Testis (tissue), 3 donors: ENCODE data around the gene DNM3. TPM values are rescaled to one million over a fixed set of nuclear protein-coding genes. Genes with fewer than 3 reads are reported as not detected.
A peak's percentile ranks its signal among the peaks of the same experiment; 100 is the strongest.

Experiments
- DNase-seq: peaks from one replicate; pipeline ENCODE4 v3.0.0-alpha.2; 2019
- H3K27ac ChIP-seq, 2 donors: fragments of 200-600 bp; sonication (generic); one replicate each; pipeline ENCODE4 v1.5.1; 2019
- H3K27me3 ChIP-seq: fragments of 200-600 bp; sonication (generic); one replicate; pipeline ENCODE4 v1.5.1; 2019
- H3K36me3 ChIP-seq: fragments of 200-600 bp; sonication (generic); one replicate; pipeline ENCODE4 v1.5.1; 2017; ENCODE audit warnings: low read depth; ENCODE audit errors: missing control alignments
- H3K4me1 ChIP-seq: fragments of 200-600 bp; sonication (generic); one replicate; pipeline ENCODE4 v1.5.1; 2019
- H3K4me3 ChIP-seq, 2 donors: fragments of 200-600 bp; sonication (generic); one replicate each; pipeline ENCODE4 v1.5.1; 2017 to 2019
- H3K9me3 ChIP-seq: fragments of 200-600 bp; sonication (generic); one replicate; pipeline ENCODE4 v1.5.1; 2017
- CTCF ChIP-seq, 3 experiments: fragments of 450-650 bp in 2 of 3; fragments of 200-600 bp in 1 of 3; sonication (generic) in 1 of 3; IDR thresholded peaks; one replicate each; pipeline ENCODE4 v1.5.1; 2016 to 2019; ENCODE audit warnings: antibody characterized with exemption in 3 of 3, mild to moderate bottlenecking in 2 of 3, moderate library complexity in 1 of 3
- POLR2A ChIP-seq: fragments of 450-650 bp; IDR thresholded peaks from one replicate; pipeline ENCODE4 v1.6.1; 2017; ENCODE audit warnings: antibody characterized with exemption, mild to moderate bottlenecking, moderate library complexity
- WGBS, 2 donors: methylation state at CpG; one replicate each; pipeline ENCODE4 v1.1.5; 2018; 5-methylcytosine and 5-hydroxymethylcytosine counted together
- intact Hi-C: fragments of 100-400 bp; cut with DNase I; formaldehyde crosslinking; loops from one replicate; pipeline ENCODE4 v1.15.1; 2023; ENCODE audit warnings: low total_unique reads
- polyA plus RNA-seq: library from polyadenylated mRNA; stranded (reverse); fragments of 350-450 nt; fragmentation: Illumina TruSeq; extraction: RNeasy Lipid Tissue Mini Kit (QIAGEN cat#74804); gene quantifications from one replicate; pipeline ENCODE4 v1.2.3, GENCODE V29; 2014; ENCODE audit warnings: low read depth, low replicate concordance; ENCODE audit not compliant: insufficient read depth
- total RNA-seq, 2 donors: library from RNA; depleted of rRNA; stranded (reverse); fragments of >200 nt; gene quantifications; one replicate each; pipeline ENCODE4 v1.2.3, GENCODE V29; 2016

The DNM3 gene
- total and polyA plus RNA-seq, 3 donors from 2014 or later = 4.9 to 10.2 (median 8.4) TPM

- no peaks in the 10 kb centered on the region for H3K27me3 ChIP-seq
- TF ChIP-seq CTCF (IDR thresholded peaks at IDR 0.05) (no peak), POLR2A (no peak)
- intact Hi-C loops = no loop called here
- peak overlapping the region; percentile 86 to 87 for H3K27ac ChIP-seq
- H3K36me3 ChIP-seq = no peaks in the 10 kb centered on the region
- peak overlapping the region; percentile 53 to 65 for H3K4me3 ChIP-seq
- peak; percentile 20 for DNase-seq
- WGBS, 2 donors = 17 to 18% methylated on average over 3 of the region's 3 CpGs
- H3K4me1 ChIP-seq = peaks cover 7% of the 10 kb centered on the region
- no peaks in the 10 kb centered on the region for H3K9me3 ChIP-seq
Observed at GRCh38 chr1:172143384-172144055, 302.2 kb downstream of the DNM3 start.

GRCh38 chr1:172144445-172145061, 303.3 kb downstream of the DNM3 start:
- Histone ChIP-seq H3K4me3 (peak overlapping the region; percentile 53 to 65), H3K27ac (peak overlapping the region; percentile 86 to 87), H3K4me1 (peaks cover 7% of the 10 kb centered on the region), H3K9me3 (no peaks in the 10 kb centered on the region), H3K27me3 (no peaks in the 10 kb centered on the region), H3K36me3 (no peaks in the 10 kb centered on the region)
- intact Hi-C loops = no loop called here
- DNase-seq = peak; percentile 83
- WGBS, 2 donors = 19 to 25% methylated on average over 11 to 13 of the region's 13 CpGs
- peak; percentile 44 for TF ChIP-seq POLR2A
- TF ChIP-seq CTCF (IDR thresholded peaks at IDR 0.05) = no peak

GRCh38 chr1:172145231-172145651, 303.9 kb downstream of the DNM3 start:
- Histone ChIP-seq H3K27ac (peak overlapping the region; percentile 86 to 87), H3K27me3 (no peaks in the 10 kb centered on the region), H3K36me3 (no peaks in the 10 kb centered on the region), H3K9me3 (no peaks in the 10 kb centered on the region), H3K4me1 (peaks cover 7% of the 10 kb centered on the region), H3K4me3 (peak overlapping the region; percentile 53 to 65)
- intact Hi-C loops = no loop called here
- WGBS, 2 donors = 5 to 17% methylated on average over 2 of the region's 2 CpGs
- DNase-seq = no peak
- TF ChIP-seq POLR2A (no peak), CTCF (IDR thresholded peaks at IDR 0.05) (no peak)

GRCh38 chr1:172145656-172146055, 304.4 kb downstream of the DNM3 start:
- Histone ChIP-seq H3K27me3 (no peaks in the 10 kb centered on the region), H3K4me1 (peaks cover 7% of the 10 kb centered on the region), H3K9me3 (no peaks in the 10 kb centered on the region), H3K36me3 (no peaks in the 10 kb centered on the region), H3K4me3 (peak overlapping the region in 1 of 2 donors; percentile 65), H3K27ac (peak overlapping the region; percentile 86 to 87)
- no peak for DNase-seq
- TF ChIP-seq CTCF (IDR thresholded peaks at IDR 0.05) (no peak), POLR2A (no peak)
- WGBS, 2 donors = 31 to 37% methylated on average over 6 of the region's 6 CpGs
- intact Hi-C loops = no loop called here
